Measurements from ENCODE around the gene NHSL2.

- TF ChIP-seq CTCF (conservative IDR thresholded peaks at IDR 0.05 in 1 of 2, IDR thresholded peaks at IDR 0.05 in 1 of 2; ENCODE audit: extremely low read depth in 1 of 2, insufficient read depth in 1 of 2, low read depth in 1 of 2, low read length in 2 of 2) (no peak), EZH2 (IDR thresholded peaks at IDR 0.05; ENCODE audit: borderline replicate concordance, low read length) (no peak)
Observed at GRCh38 chrX:71930298-71930697, 19.7 kb downstream of the NHSL2 start.
